Lower leg skin (tissue), 4 donors: ENCODE measurements around the gene SPINK4. TPM values are rescaled to one million over a fixed set of nuclear protein-coding genes. Genes with fewer than 3 reads are reported as not detected.

Experiments used
- DNase-seq, 2 donors: peaks; one replicate each; pipeline ENCODE4 v3.0.0-alpha.2; 2019; ENCODE audit warnings: low spot score in 2 of 2
- H3K4me3 ChIP-seq: fragments of 200-600 bp; sonication (generic); 2 replicates; pipeline ENCODE4 v1.5.1; 2017; ENCODE audit warnings: mild to moderate bottlenecking, low read depth; ENCODE audit not compliant: poor library complexity, severe bottlenecking
- CTCF ChIP-seq, 3 donors: fragments of 450-650 bp; IDR thresholded peaks; one replicate each; pipeline ENCODE4 v1.5.1; 2016; ENCODE audit warnings: antibody characterized with exemption in 3 of 3, mild to moderate bottlenecking in 3 of 3, moderate library complexity in 2 of 3
- POLR2A ChIP-seq, 2 donors: fragments of 450-650 bp; IDR thresholded peaks; one replicate each; pipeline ENCODE4 v1.6.1; 2016 to 2017; ENCODE audit warnings: antibody characterized with exemption in 2 of 2, mild to moderate bottlenecking in 1 of 2, moderate library complexity in 1 of 2
- WGBS, 2 donors: methylation state at CpG; one replicate each; pipeline ENCODE4 v1.1.5; 2018; 5-methylcytosine and 5-hydroxymethylcytosine counted together
- intact Hi-C: fragments of 100-400 bp; cut with DNase I; formaldehyde crosslinking; loops from one replicate; pipeline ENCODE4 v1.15.0; 2023; ENCODE audit warnings: low total_unique reads
- total RNA-seq, 4 donors: library from RNA; depleted of rRNA; stranded (reverse); fragments of >200 nt; gene quantifications; one replicate each; pipeline ENCODE4 v1.1.0, GENCODE V29; 2016

The SPINK4 gene
- total RNA-seq, 4 donors from 2014 or later, result not detected

GRCh38 chr9:33198165-33198564 is 41.8 kb upstream of the SPINK4 start:
- 25 to 27% methylated on average over 6 of the region's 6 CpGs for WGBS, 2 donors
- intact Hi-C loops, result no loop called here
- H3K4me3 ChIP-seq, result no peak overlapping the region
- TF ChIP-seq CTCF (IDR thresholded peaks at IDR 0.05) (no peak), POLR2A (IDR thresholded peaks at IDR 0.05) (no peak)
- peak in 1 of 2 donors; percentile 89 for DNase-seq

DNA sequence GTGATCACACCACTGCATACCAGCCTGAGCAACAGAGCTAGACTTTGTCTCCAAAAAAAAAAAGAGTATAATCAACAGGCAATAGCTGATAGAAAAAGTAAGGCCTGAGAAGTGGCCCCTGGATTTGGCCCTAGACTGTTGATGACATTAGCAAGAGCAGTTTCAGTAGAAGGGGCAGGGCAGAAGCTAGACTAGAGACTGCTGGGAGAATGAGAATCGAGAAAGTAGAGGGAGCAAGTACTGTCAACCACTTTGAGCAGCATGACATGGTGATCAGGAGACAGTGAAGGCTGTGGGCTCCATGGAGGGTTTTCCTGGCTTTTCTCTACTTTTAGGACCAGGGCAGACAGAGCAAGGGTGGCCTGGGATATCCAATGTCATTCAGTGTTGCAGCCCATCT is 37.9 kb upstream of the SPINK4 start:
- WGBS, 2 donors, result 79 to 96% methylated on average over 1 of the region's 1 CpG
- DNase-seq, result no peak
- intact Hi-C loops, result no loop called here
- TF ChIP-seq POLR2A (IDR thresholded peaks at IDR 0.05) (no peak), CTCF (IDR thresholded peaks at IDR 0.05) (no peak)
- no peak overlapping the region for H3K4me3 ChIP-seq

DNA sequence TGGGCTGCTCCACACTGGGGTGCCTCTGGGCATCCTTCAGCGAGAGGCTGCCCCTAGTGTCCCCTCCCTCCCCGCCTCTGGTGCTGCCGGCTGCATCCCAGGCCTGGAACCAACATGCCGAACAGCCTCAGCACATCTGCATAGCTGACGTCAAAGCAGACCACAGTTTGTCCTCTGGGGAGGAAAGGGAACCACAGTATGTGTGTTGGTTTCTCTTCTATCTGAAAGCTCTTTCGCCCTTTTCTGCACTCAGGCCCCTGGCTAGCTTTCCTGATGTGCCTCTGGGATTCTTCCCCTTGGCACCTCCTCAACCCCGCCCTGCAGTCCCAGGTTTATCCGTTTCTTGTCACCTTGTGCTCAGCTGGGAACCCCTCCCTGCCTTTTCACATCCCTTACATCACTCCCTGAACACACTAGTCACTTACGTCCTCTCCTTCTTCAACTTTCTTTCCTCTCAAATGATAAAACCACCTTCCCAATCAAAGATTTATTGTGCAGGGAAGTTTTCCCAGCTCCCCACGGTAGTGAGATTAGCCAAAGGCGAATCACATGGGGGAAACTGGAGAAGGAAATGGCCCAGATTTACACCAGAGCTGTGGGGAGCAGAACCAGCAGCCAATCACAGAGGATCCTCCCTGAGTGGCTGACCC is 37.3 kb upstream of the SPINK4 start:
- TF ChIP-seq POLR2A (IDR thresholded peaks at IDR 0.05) (no peak), CTCF (IDR thresholded peaks at IDR 0.05) (no peak)
- no peak overlapping the region for H3K4me3 ChIP-seq
- DNase-seq, result no peak
- WGBS, 2 donors, result 40 to 52% methylated on average over 11 of the region's 11 CpGs
- intact Hi-C loops, result no loop called here

- 90 to 100% methylated on average over 1 of the region's 1 CpG for WGBS, 2 donors
- H3K4me3 ChIP-seq, result no peak overlapping the region
- intact Hi-C loops, result no loop called here
- no peak for DNase-seq
- TF ChIP-seq POLR2A (IDR thresholded peaks at IDR 0.05), result no peak
- TF ChIP-seq CTCF (IDR thresholded peaks at IDR 0.05), result no peak
Measured at GRCh38 chr9:33209394-33209793, 30.6 kb upstream of the SPINK4 start.

DNA sequence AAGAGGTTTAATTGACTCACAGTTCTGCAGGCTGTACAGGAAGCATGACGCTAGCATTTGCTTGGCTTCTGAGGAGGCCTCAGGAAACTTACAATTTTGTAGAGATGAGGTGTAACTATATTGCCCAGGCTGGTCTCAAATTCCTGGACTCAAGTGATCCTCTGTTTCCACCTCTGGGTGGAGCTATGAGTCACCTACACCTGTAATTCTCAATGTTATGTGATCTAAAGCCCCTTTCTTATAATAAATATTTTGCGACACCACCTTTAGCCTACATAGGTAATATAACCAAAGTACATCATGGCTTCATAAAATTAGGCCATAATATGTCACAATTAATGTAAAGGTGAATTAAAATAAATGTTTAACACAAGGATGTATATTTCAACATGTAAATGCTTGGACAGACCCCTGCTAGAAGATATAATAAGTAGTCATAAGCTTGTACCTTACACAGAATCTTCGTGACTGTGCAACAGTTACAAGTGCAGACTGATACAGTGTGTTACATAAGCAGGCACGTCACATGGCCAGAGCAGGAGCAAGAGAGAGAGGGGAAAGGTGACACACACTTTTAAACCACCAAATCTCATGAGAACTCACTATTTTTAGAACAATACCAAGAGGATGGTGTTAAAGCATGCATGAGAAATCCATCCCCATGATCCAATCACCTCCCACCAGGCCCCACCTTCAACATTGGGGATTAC is 29.8 kb upstream of the SPINK4 start:
- TF ChIP-seq POLR2A (IDR thresholded peaks at IDR 0.05) (no peak), CTCF (IDR thresholded peaks at IDR 0.05) (no peak)
- intact Hi-C loops, result no loop called here
- no peak for DNase-seq
- WGBS, 2 donors, result 87 to 90% methylated on average over 4 of the region's 4 CpGs
- H3K4me3 ChIP-seq, result no peak overlapping the region
